Measurements from ENCODE around the gene POLK. TPM values are rescaled to one million over a fixed set of nuclear protein-coding genes. Genes with fewer than 3 reads are reported as not detected.

POLK gene
- total and polyA plus RNA-seq, 2 of the 13 experiments (the other 11 are each of a cell fraction or from before 2014, with no cell fraction given): 8.6 to 11.7 TPM

- TF ChIP-seq MAF1 (CRISPR knock-in tag; IDR thresholded peaks at IDR 0.05; ENCODE audit: borderline replicate concordance) (0 out of 2 replicates have a peak, but pooled peaks have one; percentile 41), ZNF44 (CRISPR knock-in tag; IDR thresholded peaks at IDR 0.05) (0 out of 2 replicates have a peak, but pooled peaks have one; percentile 53), ZNF451 (CRISPR knock-in tag; IDR thresholded peaks at IDR 0.05) (no peak), POLR2A (IDR thresholded peaks at IDR 0.05; ENCODE audit: insufficient read depth in 1 of 2, low read depth in 2 of 2, low read length in 2 of 2) (no peak), ZBTB21 (CRISPR knock-in tag; IDR thresholded peaks at IDR 0.05) (no peak), SALL1 (CRISPR knock-in tag; IDR thresholded peaks at IDR 0.05) (0 out of 2 replicates have a peak, but pooled peaks have one; percentile 29), NKX3-1 (CRISPR knock-in tag; IDR thresholded peaks at IDR 0.05) (peak; percentile 67; the same call in 1 of the 2 replicates), HES4 (CRISPR knock-in tag; IDR thresholded peaks at IDR 0.05; ENCODE audit: borderline replicate concordance) (peak; percentile 29; the same call in 1 of the 2 replicates), KDM3A (CRISPR knock-in tag; IDR thresholded peaks at IDR 0.05; ENCODE audit: low read depth) (peak; percentile 55; the same call in 1 of the 2 replicates), MAFG (CRISPR knock-in tag; IDR thresholded peaks at IDR 0.05) (no peak), THAP11 (CRISPR knock-in tag; IDR thresholded peaks at IDR 0.05) (no peak), ZNF207 (IDR thresholded peaks at IDR 0.05; ENCODE audit: borderline replicate concordance) (no peak), HDAC6 (IDR thresholded peaks at IDR 0.05; ENCODE audit: low read depth, low read length) (no peak), RFXAP (CRISPR knock-in tag; IDR thresholded peaks at IDR 0.05; ENCODE audit: borderline replicate concordance) (peak; percentile 41; the same call in 1 of the 2 replicates), BRCA1 (CRISPR knock-in tag; IDR thresholded peaks at IDR 0.05) (no peak), ZNF547 (CRISPR knock-in tag; IDR thresholded peaks at IDR 0.05) (0 out of 2 replicates have a peak, but pooled peaks have one; percentile 59), DMAP1 (CRISPR knock-in tag; IDR thresholded peaks at IDR 0.05) (0 out of 2 replicates have a peak, but pooled peaks have one; percentile 8), ZNF788 (CRISPR knock-in tag; IDR thresholded peaks at IDR 0.05; ENCODE audit: borderline replicate concordance) (peak; percentile 22; the same call in 1 of the 2 replicates), HOXD1 (CRISPR knock-in tag; IDR thresholded peaks at IDR 0.05) (0 out of 2 replicates have a peak, but pooled peaks have one; percentile 53), ZNF274 (CRISPR knock-in tag; IDR thresholded peaks at IDR 0.05) (0 out of 2 replicates have a peak, but pooled peaks have one; percentile 54), ZSCAN20 (CRISPR knock-in tag; IDR thresholded peaks at IDR 0.05; ENCODE audit: borderline replicate concordance) (peak; percentile 27; the same call in 1 of the 2 replicates), BHLHE40 (IDR thresholded peaks at IDR 0.05; ENCODE audit: low read length) (0 out of 2 replicates have a peak, but pooled peaks have one; percentile 51), ZNF564 (CRISPR knock-in tag; IDR thresholded peaks at IDR 0.05) (no peak), NFATC3 (CRISPR knock-in tag; IDR thresholded peaks at IDR 0.05) (peak; percentile 27; the same call in 1 of the 2 replicates), ZNF292 (CRISPR knock-in tag; IDR thresholded peaks at IDR 0.05; ENCODE audit: borderline replicate concordance, low read depth) (peak; percentile 63; the same call in 1 of the 2 replicates), KLF12 (CRISPR knock-in tag; IDR thresholded peaks at IDR 0.05; ENCODE audit: borderline replicate concordance) (no peak; the same call in 1 of the 2 replicates)
- TF ChIP-seq, protein P1, sequence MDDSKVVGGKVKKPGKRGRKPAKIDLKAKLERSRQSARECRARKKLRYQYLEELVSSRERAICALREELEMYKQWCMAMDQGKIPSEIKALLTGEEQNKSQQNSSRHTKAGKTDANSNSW (CRISPR knock-in tag; IDR thresholded peaks at IDR 0.05; ENCODE audit: borderline replicate concordance): peak; percentile 92; the same call in 1 of the 2 replicates
- TF ChIP-seq, protein P2, sequence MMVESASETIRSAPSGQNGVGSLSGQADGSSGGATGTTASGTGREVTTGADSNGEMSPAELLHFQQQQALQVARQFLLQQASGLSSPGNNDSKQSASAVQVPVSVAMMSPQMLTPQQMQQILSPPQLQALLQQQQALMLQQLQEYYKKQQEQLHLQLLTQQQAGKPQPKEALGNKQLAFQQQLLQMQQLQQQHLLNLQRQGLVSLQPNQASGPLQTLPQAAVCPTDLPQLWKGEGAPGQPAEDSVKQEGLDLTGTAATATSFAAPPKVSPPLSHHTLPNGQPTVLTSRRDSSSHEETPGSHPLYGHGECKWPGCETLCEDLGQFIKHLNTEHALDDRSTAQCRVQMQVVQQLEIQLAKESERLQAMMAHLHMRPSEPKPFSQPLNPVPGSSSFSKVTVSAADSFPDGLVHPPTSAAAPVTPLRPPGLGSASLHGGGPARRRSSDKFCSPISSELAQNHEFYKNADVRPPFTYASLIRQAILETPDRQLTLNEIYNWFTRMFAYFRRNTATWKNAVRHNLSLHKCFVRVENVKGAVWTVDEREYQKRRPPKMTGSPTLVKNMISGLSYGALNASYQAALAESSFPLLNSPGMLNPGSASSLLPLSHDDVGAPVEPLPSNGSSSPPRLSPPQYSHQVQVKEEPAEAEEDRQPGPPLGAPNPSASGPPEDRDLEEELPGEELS (CRISPR knock-in tag; IDR thresholded peaks at IDR 0.05): 0 out of 2 replicates have a peak, but pooled peaks have one; percentile 12
- TF ChIP-seq, protein P3, sequence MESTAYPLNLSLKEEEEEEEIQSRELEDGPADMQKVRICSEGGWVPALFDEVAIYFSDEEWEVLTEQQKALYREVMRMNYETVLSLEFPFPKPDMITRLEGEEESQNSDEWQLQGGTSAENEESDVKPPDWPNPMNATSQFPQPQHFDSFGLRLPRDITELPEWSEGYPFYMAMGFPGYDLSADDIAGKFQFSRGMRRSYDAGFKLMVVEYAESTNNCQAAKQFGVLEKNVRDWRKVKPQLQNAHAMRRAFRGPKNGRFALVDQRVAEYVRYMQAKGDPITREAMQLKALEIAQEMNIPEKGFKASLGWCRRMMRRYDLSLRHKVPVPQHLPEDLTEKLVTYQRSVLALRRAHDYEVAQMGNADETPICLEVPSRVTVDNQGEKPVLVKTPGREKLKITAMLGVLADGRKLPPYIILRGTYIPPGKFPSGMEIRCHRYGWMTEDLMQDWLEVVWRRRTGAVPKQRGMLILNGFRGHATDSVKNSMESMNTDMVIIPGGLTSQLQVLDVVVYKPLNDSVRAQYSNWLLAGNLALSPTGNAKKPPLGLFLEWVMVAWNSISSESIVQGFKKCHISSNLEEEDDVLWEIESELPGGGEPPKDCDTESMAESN (CRISPR knock-in tag; conservative IDR thresholded peaks at IDR 0.05): peak; percentile 75
Measured at GRCh38 chr5:75510836-75511434, 756 bp upstream of the POLK start (continued).
